HEK293 (cell line): ENCODE results near the gene FXYD2.

ENCODE experiments used
- CTCF ChIA-PET: fragments of 350-600 bp; formaldehyde crosslinking; extraction: SDS; loops from one replicate; lab custom pipeline; 2021; ENCODE audit warnings: antibody characterized with exemption; lab: Yijun Ruan, JAX
- POLR2A ChIA-PET: fragments of 300-600 bp; formaldehyde crosslinking; extraction: SDS; loops from one replicate; lab custom pipeline; 2020; ENCODE audit warnings: antibody characterized with exemption, inconsistent platforms; lab: Yijun Ruan, JAX
- H3K27ac ChIP-seq: fragments of 200-500 bp; sonication (Bioruptor generic); 2 replicates; pipeline ENCODE4 v1.5.1; 2014; ENCODE audit warnings: low read depth, low read length, control low read depth, inconsistent platforms; ENCODE audit errors: extremely low read depth
- H3K36me3 ChIP-seq, 2 experiments: fragments of 200-500 bp in 1 of 2; sonication (Bioruptor generic) in 1 of 2; 1 replicate in 1 of 2; 2 replicates in 1 of 2; pipeline ENCODE4 v1.5.1; 2014 to 2017; ENCODE audit warnings: inconsistent platforms in 2 of 2, low read length in 2 of 2; ENCODE audit not compliant: control insufficient read depth in 2 of 2, insufficient read depth in 1 of 2
- H3K4me1 ChIP-seq: fragments of 200-500 bp; sonication (Bioruptor generic); 2 replicates; pipeline ENCODE4 v1.5.1; 2014; ENCODE audit warnings: mild to moderate bottlenecking, low read length, inconsistent platforms; ENCODE audit not compliant: control insufficient read depth, insufficient read depth
- H3K4me3 ChIP-seq: 2 replicates; pipeline ENCODE4 v1.5.1; 2011; ENCODE audit warnings: low read depth, mild to moderate bottlenecking, control low read depth, low read length, moderate library complexity
- H3K9me3 ChIP-seq: fragments of 200-500 bp; sonication (Bioruptor generic); 2 replicates; pipeline ENCODE4 v1.5.1; 2014; ENCODE audit warnings: low read depth, low read length, inconsistent platforms; ENCODE audit not compliant: control insufficient read depth, insufficient read depth
- BCL6B ChIP-seq: fragments of 450-650 bp; formaldehyde crosslinking; IDR thresholded peaks from 2 replicates; pipeline ENCODE4 v1.5.1; 2017; ENCODE audit warnings: missing biosample characterization, missing genetic modification characterization
- INSM2 ChIP-seq: fragments of 450-650 bp; formaldehyde crosslinking; IDR thresholded peaks from 2 replicates; pipeline ENCODE4 v1.5.1; 2016; ENCODE audit warnings: missing biosample characterization, missing genetic modification characterization
- KLF1 ChIP-seq: fragments of 450-650 bp; formaldehyde crosslinking; IDR thresholded peaks from 2 replicates; pipeline ENCODE4 v1.5.1; 2016; ENCODE audit warnings: missing biosample characterization, missing genetic modification characterization
- PRDM6 ChIP-seq: fragments of 450-650 bp; formaldehyde crosslinking; IDR thresholded peaks from 2 replicates; pipeline ENCODE4 v1.5.1; 2017; ENCODE audit warnings: missing biosample characterization, missing genetic modification characterization
- RBAK ChIP-seq: fragments of 450-650 bp; formaldehyde crosslinking; IDR thresholded peaks from 2 replicates; pipeline ENCODE4 v1.5.1; 2016; ENCODE audit warnings: missing biosample characterization, missing genetic modification characterization
- ZBTB10 ChIP-seq: fragments of 450-650 bp; formaldehyde crosslinking; IDR thresholded peaks from 2 replicates; pipeline ENCODE4 v1.5.1; 2016; ENCODE audit warnings: missing biosample characterization, missing genetic modification characterization
- ZBTB17 ChIP-seq: fragments of 450-650 bp; formaldehyde crosslinking; IDR thresholded peaks from 2 replicates; pipeline ENCODE4 v1.5.1; 2016; ENCODE audit warnings: missing biosample characterization, missing genetic modification characterization
- ZNF202 ChIP-seq: fragments of 450-650 bp; formaldehyde crosslinking; IDR thresholded peaks from 2 replicates; pipeline ENCODE4 v1.5.1; 2016; ENCODE audit warnings: missing biosample characterization, missing genetic modification characterization, borderline replicate concordance
- ZNF239 ChIP-seq: fragments of 450-650 bp; formaldehyde crosslinking; IDR thresholded peaks from 2 replicates; pipeline ENCODE4 v1.5.1; 2016; ENCODE audit warnings: missing biosample characterization, missing genetic modification characterization
- ZNF26 ChIP-seq: fragments of 450-650 bp; formaldehyde crosslinking; IDR thresholded peaks from 2 replicates; pipeline ENCODE4 v1.5.1; 2016; ENCODE audit warnings: missing biosample characterization, missing genetic modification characterization
- ZNF324 ChIP-seq: fragments of 450-650 bp; formaldehyde crosslinking; IDR thresholded peaks from 2 replicates; pipeline ENCODE4 v1.5.1; 2016; ENCODE audit warnings: missing biosample characterization, missing genetic modification characterization
- ZNF341 ChIP-seq: fragments of 450-650 bp; formaldehyde crosslinking; IDR thresholded peaks from 2 replicates; pipeline ENCODE4; 2016; ENCODE audit warnings: low read depth, missing biosample characterization, missing genetic modification characterization
- ZNF530 ChIP-seq: fragments of 450-650 bp; formaldehyde crosslinking; IDR thresholded peaks from 2 replicates; pipeline ENCODE4 v1.5.1; 2016; ENCODE audit warnings: low read depth, missing biosample characterization, missing genetic modification characterization
- ZNF623 ChIP-seq: fragments of 450-650 bp; formaldehyde crosslinking; IDR thresholded peaks from 2 replicates; pipeline ENCODE4 v1.5.1; 2016; ENCODE audit warnings: missing biosample characterization, missing genetic modification characterization
- ZNF660 ChIP-seq: fragments of 450-650 bp; IDR thresholded peaks from 2 replicates; pipeline ENCODE4 v1.5.1; 2018; ENCODE audit warnings: missing biosample characterization, mild to moderate bottlenecking, missing genetic modification characterization
- ZNF76 ChIP-seq: fragments of 450-650 bp; formaldehyde crosslinking; IDR thresholded peaks from 2 replicates; pipeline ENCODE4; 2016; ENCODE audit warnings: low read depth, missing biosample characterization, missing genetic modification characterization, borderline replicate concordance
- ZNF785 ChIP-seq: fragments of 450-650 bp; formaldehyde crosslinking; IDR thresholded peaks from 2 replicates; pipeline ENCODE4 v1.5.1; 2016; ENCODE audit warnings: missing biosample characterization, missing genetic modification characterization
- ZNF791 ChIP-seq: fragments of 450-650 bp; formaldehyde crosslinking; IDR thresholded peaks from 2 replicates; pipeline ENCODE4 v1.5.1; 2016; ENCODE audit warnings: missing biosample characterization, missing genetic modification characterization

The FXYD2 gene

GRCh38 chr11:117789241-117789640 lies 35.3 kb downstream of the FXYD2 start:
- no peaks in the 10 kb centered on the region for H3K9me3 ChIP-seq
- no peak for TF ChIP-seq ZNF530
- no peak for TF ChIP-seq ZNF26 (tag by site-specific recombination)
- TF ChIP-seq KLF1 (tag by site-specific recombination) = no peak
- TF ChIP-seq ZNF324 (tag by site-specific recombination) = no peak
- TF ChIP-seq ZNF623 (tag by site-specific recombination) = no peak
- TF ChIP-seq ZNF660 (tag by site-specific recombination) = no peak
- TF ChIP-seq BCL6B (tag by site-specific recombination) = no peak
- TF ChIP-seq ZNF341 (tag by site-specific recombination) = no peak
- TF ChIP-seq INSM2 (tag by site-specific recombination) = no peak
- no peak for TF ChIP-seq ZNF785 (tag by site-specific recombination)
- no peak for TF ChIP-seq ZNF76 (tag by site-specific recombination)
- no peak for TF ChIP-seq ZNF202
- TF ChIP-seq ZBTB17 (tag by site-specific recombination) = no peak
- TF ChIP-seq ZNF239 = no peak
- TF ChIP-seq RBAK (tag by site-specific recombination) = no peak
- no peak for TF ChIP-seq ZNF791 (tag by site-specific recombination)
- no peak for TF ChIP-seq ZBTB10
- no peak for TF ChIP-seq PRDM6 (tag by site-specific recombination)
- no peaks in the 10 kb centered on the region for H3K4me1 ChIP-seq
- ChIA-PET POLR2A (no interaction called here), CTCF (interaction anchor here (1.0 to 1.5 kb wide), 4 partner anchors 10 to 170 kb away, joined by 3 to 6 read pairs (median 3); no protein-coding TSS in a partner anchor)
- H3K4me3 ChIP-seq = no peak overlapping the region
- H3K36me3 ChIP-seq = no peaks in the 10 kb centered on the region
- H3K27ac ChIP-seq = no peak overlapping the region
